HG02981 (cell line): Measurements from ENCODE around the gene EPHB2.

ENCODE experiments used
- ATAC-seq: cut with Tn5 transposase; IDR thresholded peaks from one replicate; pipeline ENCODE4 v1.9.1; 2021; ENCODE audit warnings: mild to moderate bottlenecking, moderate library complexity; ENCODE audit not compliant: unreplicated experiment

Gene EPHB2

GRCh38 chr1:22908880-22909426, 198.3 kb downstream of the EPHB2 start:
- no peak for ATAC-seq

DNA sequence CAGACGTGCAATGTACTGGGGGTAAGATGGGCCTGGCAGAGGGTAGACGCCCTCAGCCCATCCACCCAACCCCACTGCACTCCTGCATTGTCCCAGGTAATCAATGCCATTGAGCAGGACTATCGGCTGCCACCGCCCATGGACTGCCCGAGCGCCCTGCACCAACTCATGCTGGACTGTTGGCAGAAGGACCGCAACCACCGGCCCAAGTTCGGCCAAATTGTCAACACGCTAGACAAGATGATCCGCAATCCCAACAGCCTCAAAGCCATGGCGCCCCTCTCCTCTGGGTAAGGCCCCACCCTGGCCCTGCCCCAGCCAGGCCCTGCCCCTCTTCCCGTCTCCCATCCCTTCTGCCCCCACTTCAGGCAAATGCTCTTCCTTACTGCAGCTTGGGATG, 199.6 kb downstream of the EPHB2 start:
- ATAC-seq, result no peak

- ATAC-seq, result no peak
Measured at GRCh38 chr1:22910986-22911651, 200.5 kb downstream of the EPHB2 start.

- ATAC-seq, result no peak
Measured at GRCh38 chr1:22912311-22912710, 201.7 kb downstream of the EPHB2 start.

- ATAC-seq, result no peak
Measured at GRCh38 chr1:22913421-22914141, 202.9 kb downstream of the EPHB2 start.

DNA sequence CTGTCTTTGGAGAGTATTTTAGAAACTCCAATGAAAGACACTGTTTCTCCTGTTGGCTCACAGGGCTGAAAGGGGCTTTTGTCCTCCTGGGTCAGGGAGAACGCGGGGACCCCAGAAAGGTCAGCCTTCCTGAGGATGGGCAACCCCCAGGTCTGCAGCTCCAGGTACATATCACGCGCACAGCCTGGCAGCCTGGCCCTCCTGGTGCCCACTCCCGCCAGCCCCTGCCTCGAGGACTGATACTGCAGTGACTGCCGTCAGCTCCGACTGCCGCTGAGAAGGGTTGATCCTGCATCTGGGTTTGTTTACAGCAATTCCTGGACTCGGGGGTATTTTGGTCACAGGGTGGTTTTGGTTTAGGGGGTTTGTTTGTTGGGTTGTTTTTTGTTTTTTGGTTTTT, 203.5 kb downstream of the EPHB2 start:
- no peak for ATAC-seq

DNA sequence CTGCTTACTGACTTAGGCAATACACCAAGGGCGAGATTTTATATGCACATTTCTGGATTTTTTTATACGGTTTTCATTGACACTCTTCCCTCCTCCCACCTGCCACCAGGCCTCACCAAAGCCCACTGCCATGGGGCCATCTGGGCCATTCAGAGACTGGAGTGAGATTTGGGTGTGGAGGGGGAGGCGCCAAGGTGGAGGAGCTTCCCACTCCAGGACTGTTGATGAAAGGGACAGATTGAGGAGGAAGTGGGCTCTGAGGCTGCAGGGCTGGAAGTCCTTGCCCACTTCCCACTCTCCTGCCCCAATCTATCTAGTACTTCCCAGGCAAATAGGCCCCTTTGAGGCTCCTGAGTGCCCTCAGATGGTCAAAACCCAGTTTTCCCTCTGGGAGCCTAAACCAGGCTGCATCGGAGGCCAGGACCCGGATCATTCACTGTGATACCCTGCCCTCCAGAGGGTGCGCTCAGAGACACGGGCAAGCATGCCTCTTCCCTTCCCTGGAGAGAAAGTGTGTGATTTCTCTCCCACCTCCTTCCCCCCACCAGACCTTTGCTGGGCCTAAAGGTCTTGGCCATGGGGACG, 204.1 kb downstream of the EPHB2 start:
- no peak for ATAC-seq

DNA sequence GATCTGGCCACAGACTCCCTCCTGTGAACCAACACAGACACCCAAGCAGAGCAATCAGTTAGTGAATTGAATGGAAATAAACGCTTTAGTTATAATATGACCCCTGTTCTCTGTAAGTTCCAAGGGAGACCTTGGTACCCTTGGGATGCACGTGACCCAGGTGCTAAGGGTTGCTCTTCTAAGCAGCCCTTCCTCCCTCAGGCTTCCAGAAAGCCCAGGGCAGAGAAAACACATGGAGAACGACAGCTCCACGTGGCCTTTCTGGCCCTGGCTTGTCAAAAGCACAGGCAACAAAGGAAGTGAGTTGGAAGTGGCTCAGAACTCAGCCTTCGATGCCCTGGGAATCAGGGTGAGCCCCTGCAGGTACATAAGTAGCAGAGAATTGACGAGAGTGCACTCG, 204.6 kb downstream of the EPHB2 start:
- ATAC-seq, result no peak

DNA sequence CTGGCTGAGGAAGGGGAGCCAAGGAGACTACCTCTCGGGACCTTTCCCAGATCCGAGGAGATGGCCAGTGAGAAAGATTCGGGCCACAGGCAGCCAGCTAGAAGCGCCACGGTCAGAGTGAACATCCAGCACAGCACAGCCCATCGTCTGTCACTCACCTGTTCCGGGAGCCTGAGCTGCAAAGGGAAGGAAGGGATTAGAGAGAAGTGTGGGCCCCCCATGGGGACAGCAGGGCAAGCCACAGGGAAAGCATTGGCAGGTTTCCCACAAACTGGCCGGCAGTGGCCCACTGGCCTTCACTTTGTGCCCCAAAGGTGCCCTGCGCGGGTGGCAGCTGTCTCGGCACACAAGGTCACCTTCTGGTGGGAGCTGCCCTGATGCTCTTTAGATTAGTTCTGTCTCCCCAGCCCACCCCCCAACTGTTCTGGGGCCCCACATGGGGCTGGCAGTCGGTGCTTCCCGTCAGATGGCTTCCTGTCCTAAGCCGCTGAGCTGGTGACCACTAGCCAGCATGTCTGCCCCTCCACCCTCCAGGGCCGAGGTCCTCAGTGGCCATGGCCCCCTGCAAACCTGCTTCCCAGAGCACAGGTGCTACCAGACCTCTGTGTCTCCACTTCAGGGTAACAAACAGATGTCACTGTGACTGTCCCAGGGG, 205.3 kb downstream of the EPHB2 start:
- no peak for ATAC-seq

DNA sequence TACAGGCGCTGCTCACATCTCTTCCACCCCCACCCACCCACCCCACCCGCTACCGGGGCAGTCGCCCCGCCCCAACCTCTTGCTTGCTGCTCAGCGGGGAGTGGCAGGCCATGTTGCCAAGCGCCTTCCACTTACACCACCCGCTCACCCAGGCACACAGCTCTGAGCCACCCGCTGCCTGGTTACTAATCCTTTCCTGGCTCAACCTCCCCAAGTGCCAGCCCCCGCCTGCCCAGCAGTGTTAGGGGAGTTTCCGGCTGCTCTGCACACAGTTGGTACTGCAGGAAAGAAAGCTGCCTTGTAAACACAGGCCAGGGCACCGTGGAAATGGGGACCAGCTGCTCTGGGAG, 205.8 kb downstream of the EPHB2 start:
- ATAC-seq, result no peak

DNA sequence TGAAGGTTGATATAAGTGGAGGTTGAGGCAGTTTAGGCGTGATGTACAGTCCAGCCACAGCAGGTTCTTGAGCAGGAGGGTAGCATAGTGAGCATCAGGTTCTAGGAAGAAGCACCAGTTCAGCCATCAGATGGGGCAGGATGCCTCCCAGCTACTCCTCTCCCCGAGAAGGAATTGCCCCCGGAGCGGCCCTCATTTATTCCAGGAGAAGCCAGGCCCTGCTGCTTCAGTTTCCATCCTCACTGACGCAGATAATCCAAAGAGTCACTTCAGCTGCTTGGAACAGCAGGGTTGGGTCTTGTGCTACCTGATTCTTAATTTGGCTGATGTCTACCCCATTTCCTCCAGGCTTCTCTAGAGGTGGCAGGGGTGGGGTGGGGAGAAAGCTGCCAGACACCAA, 207.3 kb downstream of the EPHB2 start:
- no peak for ATAC-seq

GRCh38 chr1:22918644-22919043, 208.0 kb downstream of the EPHB2 start:
- no peak for ATAC-seq

DNA sequence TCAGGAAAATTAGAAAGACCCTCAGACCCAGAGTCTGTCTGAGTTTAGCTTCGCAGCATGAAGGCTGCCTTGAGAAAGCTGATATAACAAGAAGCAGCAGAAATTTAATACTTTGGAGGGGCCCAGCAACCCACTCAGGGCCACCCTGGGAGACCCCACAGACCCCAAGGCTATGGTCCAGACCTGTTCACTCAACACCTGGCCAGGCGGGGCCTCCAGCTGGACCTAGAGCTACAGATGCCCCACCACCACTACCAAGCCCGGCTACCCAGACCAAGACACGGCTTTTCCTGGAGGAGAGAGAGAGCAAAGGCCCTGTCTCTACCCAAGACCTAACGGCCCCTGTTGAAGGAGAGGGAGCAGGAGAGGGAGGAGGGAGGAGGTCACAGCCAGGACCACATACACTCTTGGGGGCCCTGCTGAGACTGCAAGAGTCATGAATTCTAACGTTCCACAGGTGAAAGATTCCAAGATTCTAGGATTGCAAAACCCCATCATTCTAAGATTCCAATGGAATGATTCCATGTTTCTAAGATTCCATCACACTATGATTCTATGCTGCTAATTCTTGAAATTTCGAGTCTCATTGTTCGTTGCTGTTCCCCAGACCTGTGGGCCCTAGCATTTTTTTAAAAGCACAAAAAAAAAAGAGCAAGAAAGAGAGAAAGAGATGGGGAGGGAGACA, 208.8 kb downstream of the EPHB2 start:
- no peak for ATAC-seq

GRCh38 chr1:22920026-22920733, 209.5 kb downstream of the EPHB2 start:
- no peak for ATAC-seq

DNA sequence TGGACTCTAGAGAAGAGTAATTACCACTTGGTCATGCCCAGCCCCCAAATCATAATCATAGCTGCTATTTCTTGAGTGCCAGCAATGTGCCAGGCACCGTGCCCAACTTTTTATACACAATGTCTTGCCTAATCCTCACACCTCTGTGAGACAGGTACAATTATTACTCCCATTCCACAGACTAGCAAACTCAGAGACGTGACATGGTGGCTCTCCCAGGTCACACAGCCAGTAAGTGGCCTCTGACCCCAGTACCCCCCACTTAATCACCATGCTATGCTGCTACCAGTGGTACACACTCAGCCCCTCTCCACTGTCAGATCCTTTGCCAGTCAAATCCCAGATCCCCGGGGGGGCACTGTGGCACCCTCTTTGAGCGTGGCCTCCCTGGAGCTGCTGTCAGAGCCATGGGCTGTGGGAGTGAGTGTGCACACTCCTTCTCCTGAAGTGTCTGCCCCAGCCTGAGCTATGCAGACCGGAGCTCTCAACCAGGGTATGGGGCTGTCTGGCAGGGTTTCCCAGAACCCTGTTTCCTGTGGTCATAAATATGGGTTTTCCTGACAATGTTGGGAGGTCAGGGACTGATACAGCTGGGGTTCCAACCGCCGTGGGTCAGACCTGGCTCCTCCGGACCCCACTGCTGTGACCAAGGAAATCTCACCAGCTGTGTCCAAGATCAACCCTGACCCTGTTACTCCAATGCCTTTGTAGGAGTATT, 210.3 kb downstream of the EPHB2 start:
- ATAC-seq, result no peak

- ATAC-seq, result no peak
Measured at GRCh38 chr1:22921452-22922126, 210.9 kb downstream of the EPHB2 start.

- ATAC-seq, result no peak
Measured at GRCh38 chr1:22922640-22923039, 212.0 kb downstream of the EPHB2 start.

GRCh38 chr1:22925111-22925510, 214.5 kb downstream of the EPHB2 start:
- no peak for ATAC-seq

GRCh38 chr1:22930240-22930912, 219.7 kb downstream of the EPHB2 start:
- no peak for ATAC-seq
